Gastrocnemius medialis (tissue), 4 donors: ENCODE measurements around the gene FRMPD4.

Experiments used
- POLR2A ChIP-seq, 2 donors: fragments of 450-650 bp; IDR thresholded peaks; one replicate each; pipeline ENCODE4 v1.6.1; 2017; ENCODE audit warnings: antibody characterized with exemption in 2 of 2, mild to moderate bottlenecking in 2 of 2, moderate library complexity in 2 of 2
- TF ChIP-seq, protein P1 (sequence below), 5 experiments: fragments of 450-650 bp in 3 of 5; fragments of 200-600 bp in 2 of 5; sonication (generic) in 2 of 5; IDR thresholded peaks in 4 of 5; conservative IDR thresholded peaks in 1 of 5; 1 replicate in 4 of 5; 2 replicates in 1 of 5; pipeline ENCODE4 v1.5.1; 2016 to 2019; ENCODE audit warnings: antibody characterized with exemption in 5 of 5, mild to moderate bottlenecking in 3 of 5, moderate library complexity in 3 of 5

DNA sequence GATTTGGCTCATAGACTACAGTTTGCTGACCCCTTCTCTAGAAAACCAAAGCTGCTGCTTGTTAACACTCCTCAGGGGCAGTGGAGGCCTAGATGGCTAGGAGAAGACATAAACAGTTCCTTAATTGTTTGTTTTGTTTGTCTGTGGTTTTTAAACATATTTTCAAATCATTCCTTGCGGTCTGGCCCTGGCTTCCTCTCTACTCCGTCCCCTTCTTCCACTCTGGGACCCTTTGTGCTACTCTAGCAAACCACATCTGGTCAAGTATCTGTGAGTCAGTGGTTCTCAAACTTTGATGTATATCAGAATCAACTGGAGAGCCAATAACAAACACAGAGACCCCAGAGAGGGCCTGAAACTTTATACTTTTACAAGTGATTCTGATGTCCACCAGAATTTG, 36.1 kb downstream of the FRMPD4 start:
- TF ChIP-seq, protein P1, sequence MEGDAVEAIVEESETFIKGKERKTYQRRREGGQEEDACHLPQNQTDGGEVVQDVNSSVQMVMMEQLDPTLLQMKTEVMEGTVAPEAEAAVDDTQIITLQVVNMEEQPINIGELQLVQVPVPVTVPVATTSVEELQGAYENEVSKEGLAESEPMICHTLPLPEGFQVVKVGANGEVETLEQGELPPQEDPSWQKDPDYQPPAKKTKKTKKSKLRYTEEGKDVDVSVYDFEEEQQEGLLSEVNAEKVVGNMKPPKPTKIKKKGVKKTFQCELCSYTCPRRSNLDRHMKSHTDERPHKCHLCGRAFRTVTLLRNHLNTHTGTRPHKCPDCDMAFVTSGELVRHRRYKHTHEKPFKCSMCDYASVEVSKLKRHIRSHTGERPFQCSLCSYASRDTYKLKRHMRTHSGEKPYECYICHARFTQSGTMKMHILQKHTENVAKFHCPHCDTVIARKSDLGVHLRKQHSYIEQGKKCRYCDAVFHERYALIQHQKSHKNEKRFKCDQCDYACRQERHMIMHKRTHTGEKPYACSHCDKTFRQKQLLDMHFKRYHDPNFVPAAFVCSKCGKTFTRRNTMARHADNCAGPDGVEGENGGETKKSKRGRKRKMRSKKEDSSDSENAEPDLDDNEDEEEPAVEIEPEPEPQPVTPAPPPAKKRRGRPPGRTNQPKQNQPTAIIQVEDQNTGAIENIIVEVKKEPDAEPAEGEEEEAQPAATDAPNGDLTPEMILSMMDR (IDR thresholded peaks at IDR 0.05 in 4 of 5, conservative IDR thresholded peaks at IDR 0.05 in 1 of 5): no peak
- no peak for TF ChIP-seq POLR2A (IDR thresholded peaks at IDR 0.05)
